Measurements from ENCODE around the gene MED25.

MED25 gene

GRCh38 chr19:49856574-49857021 lies 38.5 kb downstream of the MED25 start:
- TF ChIP-seq ISL1 (CRISPR knock-in tag; IDR thresholded peaks at IDR 0.05) (no peak), TCF4 (CRISPR knock-in tag; IDR thresholded peaks at IDR 0.05; ENCODE audit: borderline replicate concordance) (no peak), OSR1 (CRISPR knock-in tag; IDR thresholded peaks at IDR 0.05) (no peak), GLIS3 (CRISPR knock-in tag; IDR thresholded peaks at IDR 0.05) (no peak), BACH2 (CRISPR knock-in tag; IDR thresholded peaks at IDR 0.05; ENCODE audit: borderline replicate concordance) (no peak), PPARA (CRISPR knock-in tag; IDR thresholded peaks at IDR 0.05; ENCODE audit: borderline replicate concordance) (no peak), ZC3H10 (CRISPR knock-in tag; IDR thresholded peaks at IDR 0.05) (no peak), CSRNP3 (CRISPR knock-in tag; IDR thresholded peaks at IDR 0.05) (no peak), ZFP3 (CRISPR knock-in tag; IDR thresholded peaks at IDR 0.05) (no peak), ZNF70 (CRISPR knock-in tag; IDR thresholded peaks at IDR 0.05) (no peak), ZFP30 (CRISPR knock-in tag; IDR thresholded peaks at IDR 0.05) (no peak)
- TF ChIP-seq, protein P1, sequence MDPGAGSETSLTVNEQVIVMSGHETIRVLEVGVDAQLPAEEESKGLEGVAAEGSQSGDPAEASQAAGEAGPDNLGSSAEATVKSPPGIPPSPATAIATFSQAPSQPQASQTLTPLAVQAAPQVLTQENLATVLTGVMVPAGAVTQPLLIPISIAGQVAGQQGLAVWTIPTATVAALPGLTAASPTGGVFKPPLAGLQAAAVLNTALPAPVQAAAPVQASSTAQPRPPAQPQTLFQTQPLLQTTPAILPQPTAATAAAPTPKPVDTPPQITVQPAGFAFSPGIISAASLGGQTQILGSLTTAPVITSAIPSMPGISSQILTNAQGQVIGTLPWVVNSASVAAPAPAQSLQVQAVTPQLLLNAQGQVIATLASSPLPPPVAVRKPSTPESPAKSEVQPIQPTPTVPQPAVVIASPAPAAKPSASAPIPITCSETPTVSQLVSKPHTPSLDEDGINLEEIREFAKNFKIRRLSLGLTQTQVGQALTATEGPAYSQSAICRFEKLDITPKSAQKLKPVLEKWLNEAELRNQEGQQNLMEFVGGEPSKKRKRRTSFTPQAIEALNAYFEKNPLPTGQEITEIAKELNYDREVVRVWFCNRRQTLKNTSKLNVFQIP (CRISPR knock-in tag; IDR thresholded peaks at IDR 0.05; ENCODE audit: borderline replicate concordance, low read depth): no peak
- TF ChIP-seq, protein P2, sequence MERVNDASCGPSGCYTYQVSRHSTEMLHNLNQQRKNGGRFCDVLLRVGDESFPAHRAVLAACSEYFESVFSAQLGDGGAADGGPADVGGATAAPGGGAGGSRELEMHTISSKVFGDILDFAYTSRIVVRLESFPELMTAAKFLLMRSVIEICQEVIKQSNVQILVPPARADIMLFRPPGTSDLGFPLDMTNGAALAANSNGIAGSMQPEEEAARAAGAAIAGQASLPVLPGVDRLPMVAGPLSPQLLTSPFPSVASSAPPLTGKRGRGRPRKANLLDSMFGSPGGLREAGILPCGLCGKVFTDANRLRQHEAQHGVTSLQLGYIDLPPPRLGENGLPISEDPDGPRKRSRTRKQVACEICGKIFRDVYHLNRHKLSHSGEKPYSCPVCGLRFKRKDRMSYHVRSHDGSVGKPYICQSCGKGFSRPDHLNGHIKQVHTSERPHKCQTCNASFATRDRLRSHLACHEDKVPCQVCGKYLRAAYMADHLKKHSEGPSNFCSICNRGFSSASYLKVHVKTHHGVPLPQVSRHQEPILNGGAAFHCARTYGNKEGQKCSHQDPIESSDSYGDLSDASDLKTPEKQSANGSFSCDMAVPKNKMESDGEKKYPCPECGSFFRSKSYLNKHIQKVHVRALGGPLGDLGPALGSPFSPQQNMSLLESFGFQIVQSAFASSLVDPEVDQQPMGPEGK (CRISPR knock-in tag; IDR thresholded peaks at IDR 0.05; ENCODE audit: borderline replicate concordance): no peak
- TF ChIP-seq, protein P3, sequence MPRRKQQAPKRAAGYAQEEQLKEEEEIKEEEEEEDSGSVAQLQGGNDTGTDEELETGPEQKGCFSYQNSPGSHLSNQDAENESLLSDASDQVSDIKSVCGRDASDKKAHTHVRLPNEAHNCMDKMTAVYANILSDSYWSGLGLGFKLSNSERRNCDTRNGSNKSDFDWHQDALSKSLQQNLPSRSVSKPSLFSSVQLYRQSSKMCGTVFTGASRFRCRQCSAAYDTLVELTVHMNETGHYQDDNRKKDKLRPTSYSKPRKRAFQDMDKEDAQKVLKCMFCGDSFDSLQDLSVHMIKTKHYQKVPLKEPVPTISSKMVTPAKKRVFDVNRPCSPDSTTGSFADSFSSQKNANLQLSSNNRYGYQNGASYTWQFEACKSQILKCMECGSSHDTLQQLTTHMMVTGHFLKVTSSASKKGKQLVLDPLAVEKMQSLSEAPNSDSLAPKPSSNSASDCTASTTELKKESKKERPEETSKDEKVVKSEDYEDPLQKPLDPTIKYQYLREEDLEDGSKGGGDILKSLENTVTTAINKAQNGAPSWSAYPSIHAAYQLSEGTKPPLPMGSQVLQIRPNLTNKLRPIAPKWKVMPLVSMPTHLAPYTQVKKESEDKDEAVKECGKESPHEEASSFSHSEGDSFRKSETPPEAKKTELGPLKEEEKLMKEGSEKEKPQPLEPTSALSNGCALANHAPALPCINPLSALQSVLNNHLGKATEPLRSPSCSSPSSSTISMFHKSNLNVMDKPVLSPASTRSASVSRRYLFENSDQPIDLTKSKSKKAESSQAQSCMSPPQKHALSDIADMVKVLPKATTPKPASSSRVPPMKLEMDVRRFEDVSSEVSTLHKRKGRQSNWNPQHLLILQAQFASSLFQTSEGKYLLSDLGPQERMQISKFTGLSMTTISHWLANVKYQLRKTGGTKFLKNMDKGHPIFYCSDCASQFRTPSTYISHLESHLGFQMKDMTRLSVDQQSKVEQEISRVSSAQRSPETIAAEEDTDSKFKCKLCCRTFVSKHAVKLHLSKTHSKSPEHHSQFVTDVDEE (CRISPR knock-in tag; IDR thresholded peaks at IDR 0.05): no peak
- ATAC-seq: no peak

- TF ChIP-seq ZFP30 (CRISPR knock-in tag; IDR thresholded peaks at IDR 0.05): no peak
- TF ChIP-seq ZNF70 (CRISPR knock-in tag; IDR thresholded peaks at IDR 0.05): no peak
- TF ChIP-seq, protein P2 (CRISPR knock-in tag; IDR thresholded peaks at IDR 0.05; ENCODE audit: borderline replicate concordance): no peak
- TF ChIP-seq ZNF8 (CRISPR knock-in tag; IDR thresholded peaks at IDR 0.05): no peak
- TF ChIP-seq PPARA (CRISPR knock-in tag; IDR thresholded peaks at IDR 0.05; ENCODE audit: borderline replicate concordance): no peak
- TF ChIP-seq ZFP3 (CRISPR knock-in tag; IDR thresholded peaks at IDR 0.05): no peak
- no peak for TF ChIP-seq TCF4 (CRISPR knock-in tag; IDR thresholded peaks at IDR 0.05; ENCODE audit: borderline replicate concordance)
- no peak for TF ChIP-seq ISL1 (CRISPR knock-in tag; IDR thresholded peaks at IDR 0.05)
- TF ChIP-seq, protein P1 (CRISPR knock-in tag; IDR thresholded peaks at IDR 0.05; ENCODE audit: borderline replicate concordance, low read depth): no peak
- no peak for TF ChIP-seq CSDC2 (CRISPR knock-in tag; IDR thresholded peaks at IDR 0.05)
- no peak; the same call in 2 of the 3 replicates for ATAC-seq
Observed at GRCh38 chr19:49857061-49857837, 39.2 kb downstream of the MED25 start.

- TF ChIP-seq ESRRG (CRISPR knock-in tag; IDR thresholded peaks at IDR 0.05): no peak
- TF ChIP-seq ZFP30 (CRISPR knock-in tag; IDR thresholded peaks at IDR 0.05): no peak
- TF ChIP-seq BACH2 (CRISPR knock-in tag; IDR thresholded peaks at IDR 0.05; ENCODE audit: borderline replicate concordance): no peak
- no peak for ATAC-seq
Observed at GRCh38 chr19:49857838-49858087, 39.7 kb downstream of the MED25 start.
